BLaER1 treated with 17β-estradiol and CSF1 and Interleukin-3, amounts not matched to agents 10 nM and 100 nM (cell line): ENCODE results near the gene ZNF26.
"Not testable (repeated sequence)": the region's sequence is repeated elsewhere in the genome, so short reads cannot be mapped to it uniquely, and the experiment has no call there.

Experiments used
- H3K27ac ChIP-seq, 11 experiments: shearing (Covaris generic); formaldehyde crosslinking; 2 replicates each; pipeline ENCODE4 v1.8.1; 2022
- H3K27me3 ChIP-seq, 11 experiments: shearing (Covaris generic); formaldehyde crosslinking; 2 replicates each; pipeline ENCODE4 v1.8.1; 2022
- H3K36me3 ChIP-seq, 11 experiments: shearing (Covaris generic); formaldehyde crosslinking; 2 replicates each; pipeline ENCODE4 v1.8.1; 2022
- H3K4me1 ChIP-seq, 10 experiments: shearing (Covaris generic); formaldehyde crosslinking; 2 replicates each; pipeline ENCODE4 v1.8.1; 2022
- H3K4me2 ChIP-seq, 11 experiments: shearing (Covaris generic); formaldehyde crosslinking; 2 replicates each; pipeline ENCODE4 v1.8.1; 2022
- H3K4me3 ChIP-seq, 10 experiments: shearing (Covaris generic); formaldehyde crosslinking; 2 replicates each; pipeline ENCODE4 v1.8.1; 2022
- H3K9ac ChIP-seq, 11 experiments: shearing (Covaris generic); formaldehyde crosslinking; 2 replicates each; pipeline ENCODE4 v1.8.1; 2022
- H3K9me3 ChIP-seq, 11 experiments: shearing (Covaris generic); formaldehyde crosslinking; replicated peaks in 1 of 11; 2 replicates each; pipeline ENCODE4 v1.8.1; 2022
- H4K20me1 ChIP-seq, 11 experiments: shearing (Covaris generic); formaldehyde crosslinking; 2 replicates each; pipeline ENCODE4 v1.8.1; 2022
- Cebpa-rat ChIP-seq, 11 experiments: shearing (Covaris generic); IDR thresholded peaks; 2 replicates each; pipeline ENCODE4 v1.8.1; 2022

Gene ZNF26

GRCh38 chr12:132986001-132986884, at the start of gene ZNF26:
TSS of gene ZNF26 (plus strand) at chr12:132986367. CDS start at chr12:132986841, 474 bp downstream.
- Histone ChIP-seq H4K20me1 (peaks cover 0 to 6% (median 0%) of the 10 kb centered on the region in 11 experiments; a peak in 3 of 22 replicates), H3K4me1 (peaks cover 7 to 18% (median 13%) of the 10 kb centered on the region in 10 experiments; a peak in 19 of 20 replicates), H3K9ac (peak within 1 kb of the TSS; percentile 78 to 92 (median 88)), H3K4me2 (peak within 1 kb of the TSS; percentile 83 to 99 (median 93)), H3K36me3 (peaks cover 37 to 41% (median 40%) of the 10 kb centered on the region in 11 experiments), H3K27ac (peak within 1 kb of the TSS; percentile 73 to 89 (median 86)), H3K4me3 (peak within 1 kb of the TSS; percentile 80 to 99 (median 93)), H3K9me3 (peaks cover 57 to 73% (median 67%) of the 10 kb centered on the region in 11 experiments), H3K27me3 (no peaks in the 10 kb centered on the region)
- TF ChIP-seq Cebpa-rat (IDR thresholded peaks at IDR 0.05), result no peak

- H3K27ac ChIP-seq, H3K9ac ChIP-seq, H3K4me1 ChIP-seq, H4K20me1 ChIP-seq, H3K27me3 ChIP-seq, H3K4me3 ChIP-seq, H3K4me2 ChIP-seq: not testable (repeated sequence)
- Histone ChIP-seq H3K36me3 (peaks cover 57 to 80% (median 60%) of the 10 kb centered on the region in 11 experiments), H3K9me3 (peaks cover 90 to 100% (median 95%) of the 10 kb centered on the region in 11 experiments)
Measured at GRCh38 chr12:132936921-132937320, 49.2 kb upstream of the ZNF26 start.

DNA sequence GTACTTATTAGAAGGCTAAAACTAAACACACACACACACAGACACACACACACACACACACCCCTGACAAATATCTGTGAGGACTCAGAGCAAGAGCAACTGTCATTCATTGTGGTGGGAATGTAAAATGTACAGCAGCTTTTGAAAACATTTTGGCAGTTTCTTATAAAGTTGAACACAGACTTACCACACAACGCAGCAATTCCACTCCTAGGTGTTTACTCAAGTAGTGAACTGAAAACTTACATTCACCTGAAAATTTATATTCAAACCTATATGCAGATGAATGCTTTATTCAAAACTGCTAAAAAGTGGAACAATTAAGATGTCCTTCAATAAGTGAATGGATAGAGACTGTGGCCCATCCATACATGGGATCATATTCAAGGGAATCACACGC, 48.7 kb upstream of the ZNF26 start:
- Histone ChIP-seq H3K9ac (no peak overlapping the region), H3K27me3 (no peaks in the 10 kb centered on the region), H3K4me2 (no peak overlapping the region), H3K36me3 (peaks cover 57 to 80% (median 60%) of the 10 kb centered on the region in 11 experiments), H3K27ac (no peak overlapping the region), H3K4me3 (no peak overlapping the region), H3K4me1 (no peaks in the 10 kb centered on the region), H4K20me1 (no peaks in the 10 kb centered on the region), H3K9me3 (peaks cover 90 to 100% (median 95%) of the 10 kb centered on the region in 11 experiments)
- no peak for TF ChIP-seq Cebpa-rat (IDR thresholded peaks at IDR 0.05)

- H3K9me3 ChIP-seq, result peaks cover 90 to 100% (median 95%) of the 10 kb centered on the region in 11 experiments
- H3K4me2 ChIP-seq, H3K9ac ChIP-seq: not testable (repeated sequence)
Measured at GRCh38 chr12:132938807-132939206, 47.4 kb upstream of the ZNF26 start.

GRCh38 chr12:132940071-132940719, 46.0 kb upstream of the ZNF26 start:
- no peak overlapping the region for H3K27ac ChIP-seq
- peak overlapping the region in 2 of 10 experiments; percentile 21 to 41; a peak in 4 of 20 replicates for H3K4me3 ChIP-seq
- H3K9ac ChIP-seq, result no peak overlapping the region
- H3K9me3 ChIP-seq, result peaks cover 90 to 100% (median 95%) of the 10 kb centered on the region in 11 experiments
- H3K27me3 ChIP-seq, result no peaks in the 10 kb centered on the region
- no peaks in the 10 kb centered on the region for H3K4me1 ChIP-seq
- H3K4me2 ChIP-seq, result no peak overlapping the region
- peaks cover 57 to 80% (median 63%) of the 10 kb centered on the region in 11 experiments for H3K36me3 ChIP-seq
- H4K20me1 ChIP-seq, result no peaks in the 10 kb centered on the region
- no peak for TF ChIP-seq Cebpa-rat (IDR thresholded peaks at IDR 0.05)

More at GRCh38 chr12:132938807-132939206, 47.4 kb upstream of the ZNF26 start:
- H3K4me3 ChIP-seq, H3K27me3 ChIP-seq, H3K4me1 ChIP-seq, H4K20me1 ChIP-seq, H3K27ac ChIP-seq: not testable (repeated sequence)
- peaks cover 57 to 80% (median 60%) of the 10 kb centered on the region in 11 experiments for H3K36me3 ChIP-seq

- Histone ChIP-seq H4K20me1 (no peaks in the 10 kb centered on the region), H3K4me1 (no peaks in the 10 kb centered on the region), H3K9me3 (peaks cover 90 to 100% (median 95%) of the 10 kb centered on the region in 11 experiments), H3K27ac (no peak overlapping the region), H3K4me2 (no peak overlapping the region), H3K9ac (no peak overlapping the region), H3K27me3 (no peaks in the 10 kb centered on the region), H3K36me3 (peaks cover 68 to 86% (median 73%) of the 10 kb centered on the region in 11 experiments), H3K4me3 (peak overlapping the region in 2 of 10 experiments; percentile 21 to 35; a peak in 1 of 20 replicates)
- TF ChIP-seq Cebpa-rat (IDR thresholded peaks at IDR 0.05), result no peak
Measured at GRCh38 chr12:132941336-132941954, 44.7 kb upstream of the ZNF26 start.

- no peak overlapping the region for H3K9ac ChIP-seq
- H3K9me3 ChIP-seq, result peaks cover 90 to 100% (median 95%) of the 10 kb centered on the region in 11 experiments
- H4K20me1 ChIP-seq, result no peaks in the 10 kb centered on the region
- no peaks in the 10 kb centered on the region for H3K27me3 ChIP-seq
- no peak for TF ChIP-seq Cebpa-rat (IDR thresholded peaks at IDR 0.05)
- no peak overlapping the region for H3K4me2 ChIP-seq
- no peaks in the 10 kb centered on the region for H3K4me1 ChIP-seq
- peaks cover 80 to 87% (median 81%) of the 10 kb centered on the region in 11 experiments for H3K36me3 ChIP-seq
- H3K4me3 ChIP-seq, result peak overlapping the region in 7 of 10 experiments; percentile 1 to 35 (median 22); a peak in 11 of 20 replicates
- H3K27ac ChIP-seq, result no peak overlapping the region
Measured at GRCh38 chr12:132942611-132943010, 43.6 kb upstream of the ZNF26 start.

DNA sequence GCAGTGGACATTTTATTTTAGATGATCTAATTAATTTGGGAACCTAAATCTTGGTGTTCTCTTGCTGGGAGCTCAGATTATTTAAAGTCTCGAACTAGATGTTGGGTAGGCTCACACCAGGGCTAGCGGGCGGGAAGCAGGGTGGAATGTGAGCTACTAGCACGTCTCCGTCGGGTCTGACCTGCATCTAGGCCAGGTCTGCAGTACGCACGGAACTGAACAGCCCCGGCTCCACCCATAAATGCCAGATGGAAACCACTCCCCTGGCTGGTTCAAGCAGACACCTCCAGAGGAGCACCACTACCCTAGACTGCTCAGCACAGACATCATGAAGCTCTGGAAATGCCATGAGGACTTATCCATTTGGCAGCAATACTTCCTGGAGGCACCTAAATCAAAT, 40.4 kb upstream of the ZNF26 start:
- H3K36me3 ChIP-seq, result peaks cover 100% of the 10 kb centered on the region in 11 experiments
- H3K27me3 ChIP-seq, result no peaks in the 10 kb centered on the region
- H3K9ac ChIP-seq, result no peak overlapping the region
- H3K4me1 ChIP-seq, result no peaks in the 10 kb centered on the region
- H3K4me3 ChIP-seq, result peak overlapping the region in 2 of 10 experiments; percentile 7 to 47; a peak in 3 of 20 replicates
- H3K4me2 ChIP-seq, result no peak overlapping the region
- peaks cover 100% of the 10 kb centered on the region in 11 experiments for H3K9me3 ChIP-seq
- no peaks in the 10 kb centered on the region for H4K20me1 ChIP-seq
- TF ChIP-seq Cebpa-rat (IDR thresholded peaks at IDR 0.05), result no peak
- H3K27ac ChIP-seq, result no peak overlapping the region
